ENCODE results near the gene ZCCHC2.

Gene ZCCHC2

DNA sequence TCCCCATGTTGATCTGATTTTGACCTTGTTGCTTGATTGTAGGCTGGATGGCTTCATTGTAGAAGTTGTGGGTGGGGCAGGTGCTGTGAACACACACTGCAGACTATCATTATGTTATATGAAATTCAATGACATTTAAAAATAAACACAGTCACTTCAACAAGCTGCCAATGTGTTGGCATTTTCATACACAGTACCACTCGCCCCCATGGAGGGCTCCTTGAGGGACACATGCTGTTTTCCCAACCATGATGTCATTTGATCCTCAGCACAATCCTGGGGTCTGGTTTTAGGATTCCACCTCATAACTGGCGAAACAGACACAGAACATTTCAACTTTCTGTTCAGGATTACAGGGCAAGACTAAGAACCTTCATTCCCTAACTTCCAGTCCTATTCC is 86.9 kb downstream of the ZCCHC2 start:
- no peak for DNase-seq (ENCODE audit: low spot score)

DNA sequence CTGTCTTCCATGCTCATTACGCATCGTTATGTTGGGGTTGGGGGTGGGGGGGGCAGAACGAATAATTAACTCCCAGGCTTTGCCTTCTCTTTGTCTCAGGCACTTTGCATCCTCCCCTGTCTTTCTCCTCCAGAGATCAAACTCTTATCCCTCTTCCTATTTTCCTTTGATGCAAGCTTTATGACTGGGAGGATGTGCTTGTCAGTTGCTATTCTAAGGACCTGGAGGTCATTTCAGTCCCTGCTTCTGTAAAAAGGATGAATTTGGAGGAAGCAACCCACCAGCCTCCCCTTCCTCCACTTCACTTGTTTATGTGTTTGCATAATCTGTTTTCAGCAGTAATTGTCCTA is 87.5 kb downstream of the ZCCHC2 start:
- DNase-seq (ENCODE audit: low spot score), result no peak

DNA sequence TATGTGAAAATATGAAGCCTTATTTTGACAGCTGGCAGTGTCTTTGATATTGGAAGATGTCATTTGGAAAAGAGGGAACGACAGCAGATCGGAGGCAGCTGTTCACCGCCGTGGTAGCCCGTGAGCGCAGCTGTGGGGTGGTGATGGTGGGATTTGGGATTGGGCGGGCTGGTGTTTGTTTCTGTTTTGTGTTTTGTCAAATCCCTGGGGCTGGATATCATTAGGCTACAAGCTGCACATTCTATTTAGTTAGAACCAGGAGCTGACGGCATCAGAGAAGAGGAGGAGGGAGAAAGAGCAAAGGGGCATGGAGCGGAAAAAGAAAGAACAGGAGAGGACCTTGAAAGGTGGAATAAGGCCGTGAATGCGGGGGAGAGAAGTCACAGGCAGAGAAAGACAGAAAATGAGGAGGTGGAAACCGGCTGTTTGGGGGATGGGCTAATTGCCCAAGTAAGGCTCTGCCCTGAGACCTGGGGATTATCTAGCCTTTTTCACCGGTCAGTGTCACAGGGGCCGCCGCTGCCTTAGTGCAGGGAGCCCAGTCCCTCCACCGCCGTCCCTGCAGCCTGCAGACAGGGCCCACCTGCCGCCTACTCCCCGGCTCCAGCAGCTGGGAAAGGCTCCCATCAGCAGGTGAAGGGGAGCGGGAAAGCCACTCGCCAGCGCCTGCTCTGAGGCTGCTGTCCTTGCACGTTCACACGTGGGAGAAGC is 88.0 kb downstream of the ZCCHC2 start:
- no peak for DNase-seq (ENCODE audit: low spot score)

DNA sequence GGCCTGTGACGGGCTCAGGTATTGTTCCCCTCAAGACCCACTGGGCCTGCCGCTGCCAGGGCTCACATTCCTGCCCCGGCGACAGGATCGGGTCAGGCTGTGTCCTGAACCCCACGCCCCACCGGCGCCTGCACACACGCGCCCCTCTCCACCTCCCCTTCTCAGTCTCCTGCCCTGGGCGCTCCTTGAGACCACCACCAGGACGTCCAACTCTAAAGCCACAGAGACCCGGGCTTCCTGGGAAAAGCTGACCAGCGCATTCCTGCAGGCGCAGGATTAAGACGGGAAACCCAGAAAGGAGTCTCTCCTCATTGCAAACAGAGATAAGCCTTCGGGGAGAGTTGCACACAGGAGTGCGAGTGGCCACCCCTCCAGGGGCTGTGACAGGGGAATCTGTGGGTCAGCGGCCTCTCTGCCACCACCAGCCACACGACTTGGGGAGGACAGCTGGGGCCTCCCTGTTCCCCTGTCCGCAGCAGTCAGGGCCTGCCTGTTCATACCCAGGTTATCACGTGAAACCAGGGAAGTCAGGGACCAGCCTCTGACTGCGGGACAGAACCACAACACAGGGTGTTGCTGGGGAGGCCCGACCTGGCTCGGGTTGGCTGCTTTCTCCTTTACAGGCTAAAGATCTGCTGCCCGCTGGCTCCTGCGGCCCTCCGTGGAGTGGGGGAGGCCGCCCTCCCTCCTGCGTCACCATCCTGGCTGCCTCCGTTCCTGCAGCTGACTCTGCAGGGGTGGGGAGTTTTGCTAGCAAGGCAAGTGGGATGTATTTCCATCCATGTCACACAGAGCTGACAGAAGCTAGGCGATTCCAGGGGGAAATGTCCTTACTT is 88.8 kb downstream of the ZCCHC2 start:
- no peak for DNase-seq (ENCODE audit: low spot score)

DNA sequence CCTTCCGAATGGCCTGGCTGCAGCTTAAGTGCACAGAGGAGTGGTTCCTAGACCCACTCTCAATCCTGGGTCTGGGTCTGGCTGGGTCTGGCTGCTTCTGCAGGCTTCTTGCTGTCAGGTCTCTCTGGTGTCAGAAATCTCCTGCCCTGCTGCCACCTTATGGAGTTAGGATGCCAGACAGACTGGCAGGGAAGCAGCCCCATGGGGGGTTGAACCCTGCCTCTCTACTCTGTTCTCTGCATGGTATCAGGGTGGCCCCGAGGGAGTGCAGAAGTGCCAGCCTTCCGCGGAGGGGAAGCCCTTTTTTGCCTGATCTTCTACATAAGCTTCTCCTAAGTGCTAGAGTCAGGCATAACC is 89.4 kb downstream of the ZCCHC2 start:
- no peak for DNase-seq (ENCODE audit: low spot score)

DNA sequence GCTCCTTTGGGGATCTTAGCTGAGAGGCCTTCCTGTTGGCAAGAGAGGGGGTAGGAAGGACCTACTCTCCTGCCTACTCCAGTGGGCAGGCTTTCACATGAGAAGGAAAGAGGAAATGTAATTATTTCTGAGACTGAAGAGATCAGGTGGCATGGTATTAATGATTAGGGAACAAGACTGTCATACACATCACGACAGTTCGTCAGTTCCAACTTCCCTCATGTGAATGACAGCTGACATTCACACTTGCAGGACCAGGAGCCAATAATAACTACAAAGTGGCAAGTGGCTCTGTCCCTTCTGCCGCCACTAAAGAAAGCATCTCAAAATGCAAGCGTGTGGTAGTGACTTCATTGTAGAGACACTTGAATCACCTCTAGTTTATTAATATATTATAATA is 90.0 kb downstream of the ZCCHC2 start:
- no peak for DNase-seq (ENCODE audit: low spot score)

DNA sequence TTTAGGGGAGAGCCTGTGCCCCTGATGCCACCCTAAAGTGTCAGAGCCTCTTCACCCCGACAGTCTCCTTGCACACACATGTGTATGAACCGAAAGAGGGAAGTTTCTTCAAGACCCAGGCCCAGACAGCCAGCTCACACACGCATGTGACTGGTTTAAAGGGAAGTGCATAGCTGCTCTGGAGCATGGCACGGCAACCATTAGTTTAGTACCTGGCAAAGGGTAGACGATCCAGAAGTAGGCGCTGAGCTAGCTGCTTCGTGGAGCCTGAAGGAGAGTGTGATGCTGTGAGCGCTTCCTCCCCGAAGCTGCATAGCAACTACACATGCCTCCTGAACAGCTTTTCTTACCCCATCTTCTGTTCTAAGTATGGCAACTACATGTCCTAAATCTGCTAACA is 91.7 kb downstream of the ZCCHC2 start:
- no peak for DNase-seq (ENCODE audit: low spot score)

DNA sequence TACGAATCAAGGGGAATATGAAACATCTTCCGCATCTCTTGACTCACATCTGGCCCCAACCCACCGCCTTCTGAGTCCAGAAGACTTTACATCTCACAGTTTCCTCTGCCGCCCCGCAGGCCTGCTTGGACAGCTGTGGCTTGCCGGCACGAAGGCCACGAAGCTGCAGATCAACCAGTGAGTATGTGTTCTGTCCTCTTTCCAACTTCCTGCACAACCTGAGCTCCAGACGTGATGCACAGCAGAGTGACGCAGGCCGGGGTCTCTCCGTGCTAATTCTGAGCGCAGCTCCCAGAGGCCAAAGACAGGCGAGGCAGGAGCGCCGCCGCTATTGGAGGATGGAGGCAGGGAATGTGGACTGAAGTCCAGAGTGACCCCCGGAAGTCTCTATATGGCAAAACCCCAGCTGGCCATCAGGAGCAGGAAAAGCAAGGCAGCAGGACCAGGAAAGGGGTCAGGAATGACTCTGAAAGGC is 93.5 kb downstream of the ZCCHC2 start:
- peak; percentile 88 for DNase-seq (ENCODE audit: low spot score)

DNA sequence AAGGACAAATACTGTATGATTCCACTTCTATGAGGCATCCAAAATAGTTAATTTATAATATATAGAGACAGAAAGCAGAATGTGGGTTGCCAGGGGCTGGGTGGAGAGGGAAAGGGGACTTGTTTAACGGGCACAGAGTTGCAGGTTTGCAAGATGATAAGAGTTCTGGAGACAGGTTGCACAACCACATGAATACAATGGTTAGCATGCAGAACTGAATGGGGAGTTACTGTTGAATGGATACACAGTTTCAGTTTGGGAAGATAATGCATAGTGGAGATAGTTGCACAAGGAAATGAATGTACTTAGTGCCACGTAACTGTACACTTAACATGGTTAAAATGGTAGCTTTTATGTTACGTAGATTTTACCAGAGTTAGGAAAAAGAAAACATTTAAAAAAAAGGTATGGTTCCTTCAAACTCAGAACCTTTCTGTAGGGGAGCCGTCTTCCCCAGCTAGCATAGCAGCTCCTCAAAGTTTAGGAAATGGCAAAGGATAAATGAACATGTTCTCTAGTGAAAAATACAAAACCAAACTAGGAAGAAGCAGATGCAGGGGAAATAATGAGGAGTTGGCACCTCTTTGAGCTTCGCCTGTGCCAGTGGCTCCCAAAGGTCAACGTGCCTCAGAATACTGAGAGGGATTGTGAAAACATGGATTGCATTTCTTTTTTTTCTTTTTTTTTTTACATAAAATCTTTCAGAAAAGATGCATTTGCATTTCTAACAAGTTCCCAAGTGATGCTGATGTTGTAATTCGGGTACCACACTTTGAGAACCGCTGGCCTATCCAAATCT is 95.2 kb downstream of the ZCCHC2 start:
- DNase-seq (ENCODE audit: low spot score), result no peak

DNA sequence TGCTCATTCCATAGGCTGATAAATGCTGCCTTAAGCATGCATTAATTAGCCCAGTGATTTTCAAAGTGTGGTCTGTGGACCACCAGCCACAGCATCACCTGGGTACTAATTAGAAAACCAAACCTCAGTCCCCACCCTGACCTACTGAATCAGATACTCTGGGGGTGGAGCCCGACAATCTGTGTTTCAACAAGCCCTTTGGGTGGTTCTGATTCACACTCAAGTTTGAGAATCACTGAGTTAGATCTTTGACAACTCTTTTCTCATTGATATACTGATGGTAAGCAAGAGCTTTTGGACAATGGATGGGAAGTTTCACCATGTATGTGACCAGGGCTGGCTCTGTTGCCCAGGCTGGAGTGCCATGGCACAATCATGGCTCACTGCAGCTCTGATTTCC is 95.9 kb downstream of the ZCCHC2 start:
- no peak for DNase-seq (ENCODE audit: low spot score)

DNA sequence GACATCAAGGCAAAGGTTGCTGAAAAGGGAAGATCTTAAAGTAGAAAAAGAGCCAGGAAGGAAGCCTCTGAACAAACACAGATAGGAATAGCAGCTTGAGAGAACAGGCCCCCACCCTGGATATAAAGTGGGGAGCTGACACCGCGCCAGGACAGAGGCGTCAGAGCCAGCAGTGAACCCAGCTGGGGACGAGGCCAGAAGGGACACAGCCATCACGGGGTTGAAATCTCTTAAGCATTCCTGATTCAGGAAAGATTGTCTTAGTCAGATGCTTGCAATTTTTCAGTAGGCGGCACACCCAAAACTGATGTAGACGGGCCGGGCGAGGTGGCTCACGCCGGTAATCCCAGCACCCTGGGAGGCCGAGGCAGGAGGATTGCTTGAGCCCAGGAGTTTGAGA is 98.7 kb downstream of the ZCCHC2 start:
- DNase-seq (ENCODE audit: low spot score), result peak; percentile 85

DNA sequence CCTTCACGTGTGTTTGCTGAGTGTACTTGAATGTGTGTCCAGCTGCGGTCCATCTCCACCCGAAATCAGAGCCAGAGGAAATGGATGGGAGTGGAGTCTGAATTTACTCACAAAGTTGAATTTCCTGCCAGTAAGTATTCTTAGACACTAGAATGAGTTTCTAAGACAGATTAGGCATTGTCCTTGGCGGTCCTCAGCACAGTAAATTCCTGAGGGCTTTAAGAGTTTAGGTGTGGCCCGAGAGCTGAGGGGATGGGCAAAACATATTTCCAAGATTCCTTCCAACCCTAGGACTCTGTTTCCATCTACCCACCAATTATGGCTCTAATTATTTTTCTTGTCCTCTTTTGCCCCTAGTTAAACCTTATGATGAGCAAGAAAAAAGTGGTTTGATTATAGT is 102.2 kb downstream of the ZCCHC2 start:
- DNase-seq (ENCODE audit: low spot score), result peak; percentile 70

All from AG20443 (cell line).